ENCODE results near the gene CNN3. TPM values are rescaled to one million over a fixed set of nuclear protein-coding genes. Genes with fewer than 3 reads are reported as not detected.

Gene CNN3
- total and polyA plus RNA-seq, 4 donors: 43.9 to 87.4 (median 69.6) TPM

DNA sequence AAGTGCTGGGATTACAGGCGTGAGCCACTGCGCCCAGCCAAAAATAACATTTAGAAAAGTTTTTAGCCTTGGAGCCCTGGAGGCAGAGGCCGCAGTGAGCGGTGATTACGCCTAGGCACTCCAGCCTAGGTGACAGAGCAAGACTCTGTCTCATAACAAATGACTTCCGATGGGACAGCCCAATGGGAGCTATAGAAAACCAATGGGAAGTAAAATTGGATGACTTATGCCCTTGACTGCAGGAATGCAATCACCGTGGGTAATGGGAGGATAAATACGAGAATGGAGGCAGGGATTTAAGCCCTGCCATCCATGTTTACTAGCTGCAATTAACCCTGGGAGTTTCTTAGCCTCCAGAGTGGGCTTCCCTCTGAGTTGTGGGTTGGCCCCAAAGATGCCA is 37.0 kb upstream of the CNN3 start:
- H3K36me3 ChIP-seq (ENCODE audit: control insufficient read depth in 4 of 4, insufficient read depth in 3 of 4, low read depth in 1 of 4, low read length in 3 of 4): no peaks in the 10 kb centered on the region
- WGBS: 83% methylated on average over 8 of the region's 8 CpGs
- H3K9me3 ChIP-seq (ENCODE audit: control insufficient read depth in 4 of 4, low read length in 3 of 4): no peaks in the 10 kb centered on the region
- H3K4me3 ChIP-seq (ENCODE audit: low read depth in 1 of 3, low read length in 3 of 3): no peak overlapping the region
- H3K4me1 ChIP-seq (ENCODE audit: control insufficient read depth in 4 of 4, insufficient read depth in 4 of 4, low read length in 3 of 4): peaks cover 6 to 17% (median 11%) of the 10 kb centered on the region in 4 donors
- DNase-seq (ENCODE audit: low spot score): no peak
- no peak overlapping the region for H3K27ac ChIP-seq (ENCODE audit: low read depth in 1 of 2, low read length in 2 of 2)
- no peak for TF ChIP-seq YY1 (IDR thresholded peaks at IDR 0.05)
- TF ChIP-seq, protein P1, sequence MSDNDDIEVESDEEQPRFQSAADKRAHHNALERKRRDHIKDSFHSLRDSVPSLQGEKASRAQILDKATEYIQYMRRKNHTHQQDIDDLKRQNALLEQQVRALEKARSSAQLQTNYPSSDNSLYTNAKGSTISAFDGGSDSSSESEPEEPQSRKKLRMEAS (IDR thresholded peaks at IDR 0.05): no peak
- TF ChIP-seq NR2F2 (IDR thresholded peaks at IDR 0.05): no peak
- TF ChIP-seq RXRA (IDR thresholded peaks at IDR 0.05): no peak
- TF ChIP-seq FOXA1 (IDR thresholded peaks at IDR 0.05): no peak
- TF ChIP-seq JUND (IDR thresholded peaks at IDR 0.05): no peak
- no peak overlapping the region for H3K9ac ChIP-seq (ENCODE audit: low read depth in 1 of 2, low read length in 2 of 2)
- no peaks in the 10 kb centered on the region for H3K27me3 ChIP-seq (ENCODE audit: control insufficient read depth in 4 of 4, insufficient read depth in 4 of 4, low read length in 3 of 4)

DNA sequence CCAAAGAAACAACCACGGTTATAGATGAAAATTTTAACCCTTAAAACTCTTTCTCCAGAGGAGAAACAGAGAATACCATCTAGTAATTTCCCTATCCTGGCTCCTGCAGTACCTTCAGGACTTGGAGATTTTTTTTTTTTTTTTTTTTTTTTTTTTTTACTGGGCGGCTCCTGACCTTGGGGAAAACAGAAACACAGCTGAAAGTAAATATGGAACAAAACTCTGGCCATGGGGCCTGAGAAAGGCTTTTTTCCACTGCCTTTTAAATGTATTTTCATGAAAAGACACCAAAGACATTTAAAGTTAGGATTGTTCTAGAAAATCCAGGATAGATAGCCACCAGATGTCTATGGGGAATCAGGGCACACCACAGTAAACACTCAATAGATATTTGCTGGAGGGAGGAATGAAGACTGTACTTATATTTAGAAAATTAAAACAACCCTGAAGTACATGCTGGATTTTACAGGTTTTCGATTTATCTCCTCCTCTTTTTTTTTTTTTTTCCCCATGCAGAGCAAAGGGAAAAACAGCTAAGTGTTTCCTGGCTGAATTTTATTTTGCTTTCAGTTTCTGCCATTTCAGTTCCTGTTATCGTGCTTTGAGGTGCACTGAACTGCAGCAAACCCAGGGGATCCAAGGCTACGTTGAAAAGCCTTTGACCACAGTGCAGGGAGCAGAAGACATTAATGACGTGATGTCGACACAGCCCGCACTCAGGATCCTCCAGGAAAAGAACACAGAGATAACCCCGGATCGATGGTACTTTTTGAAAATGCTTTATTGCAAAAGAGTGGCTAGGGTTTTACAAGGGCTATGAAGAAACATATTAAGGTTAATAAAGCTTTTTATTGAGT is 35.7 kb upstream of the CNN3 start:
- H3K27me3 ChIP-seq (ENCODE audit: control insufficient read depth in 4 of 4, insufficient read depth in 4 of 4, low read length in 3 of 4): no peaks in the 10 kb centered on the region
- peak overlapping the region; percentile 43 to 93 for H3K9ac ChIP-seq (ENCODE audit: low read depth in 1 of 2, low read length in 2 of 2)
- no peaks in the 10 kb centered on the region for H3K9me3 ChIP-seq (ENCODE audit: control insufficient read depth in 4 of 4, low read length in 3 of 4)
- no peaks in the 10 kb centered on the region for H3K36me3 ChIP-seq (ENCODE audit: control insufficient read depth in 4 of 4, insufficient read depth in 3 of 4, low read depth in 1 of 4, low read length in 3 of 4)
- H3K27ac ChIP-seq (ENCODE audit: low read depth in 1 of 2, low read length in 2 of 2): peak overlapping the region; percentile 92 to 95
- peak; percentile 50 for DNase-seq (ENCODE audit: low spot score)
- 2% methylated on average over 10 of the region's 10 CpGs for WGBS
- peak; percentile 46 for TF ChIP-seq FOXA2 (IDR thresholded peaks at IDR 0.05)
- TF ChIP-seq HNF4G (IDR thresholded peaks at IDR 0.05): peak; percentile 91
- peak; percentile 93 for TF ChIP-seq YY1 (IDR thresholded peaks at IDR 0.05)
- TF ChIP-seq FOXA1 (IDR thresholded peaks at IDR 0.05): no peak
- TF ChIP-seq, protein P2, sequence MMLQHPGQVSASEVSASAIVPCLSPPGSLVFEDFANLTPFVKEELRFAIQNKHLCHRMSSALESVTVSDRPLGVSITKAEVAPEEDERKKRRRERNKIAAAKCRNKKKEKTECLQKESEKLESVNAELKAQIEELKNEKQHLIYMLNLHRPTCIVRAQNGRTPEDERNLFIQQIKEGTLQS (IDR thresholded peaks at IDR 0.05): peak; percentile 78
- TF ChIP-seq RAD21 (IDR thresholded peaks at IDR 0.05): peak; percentile 57 to 69
- TF ChIP-seq, protein P3, sequence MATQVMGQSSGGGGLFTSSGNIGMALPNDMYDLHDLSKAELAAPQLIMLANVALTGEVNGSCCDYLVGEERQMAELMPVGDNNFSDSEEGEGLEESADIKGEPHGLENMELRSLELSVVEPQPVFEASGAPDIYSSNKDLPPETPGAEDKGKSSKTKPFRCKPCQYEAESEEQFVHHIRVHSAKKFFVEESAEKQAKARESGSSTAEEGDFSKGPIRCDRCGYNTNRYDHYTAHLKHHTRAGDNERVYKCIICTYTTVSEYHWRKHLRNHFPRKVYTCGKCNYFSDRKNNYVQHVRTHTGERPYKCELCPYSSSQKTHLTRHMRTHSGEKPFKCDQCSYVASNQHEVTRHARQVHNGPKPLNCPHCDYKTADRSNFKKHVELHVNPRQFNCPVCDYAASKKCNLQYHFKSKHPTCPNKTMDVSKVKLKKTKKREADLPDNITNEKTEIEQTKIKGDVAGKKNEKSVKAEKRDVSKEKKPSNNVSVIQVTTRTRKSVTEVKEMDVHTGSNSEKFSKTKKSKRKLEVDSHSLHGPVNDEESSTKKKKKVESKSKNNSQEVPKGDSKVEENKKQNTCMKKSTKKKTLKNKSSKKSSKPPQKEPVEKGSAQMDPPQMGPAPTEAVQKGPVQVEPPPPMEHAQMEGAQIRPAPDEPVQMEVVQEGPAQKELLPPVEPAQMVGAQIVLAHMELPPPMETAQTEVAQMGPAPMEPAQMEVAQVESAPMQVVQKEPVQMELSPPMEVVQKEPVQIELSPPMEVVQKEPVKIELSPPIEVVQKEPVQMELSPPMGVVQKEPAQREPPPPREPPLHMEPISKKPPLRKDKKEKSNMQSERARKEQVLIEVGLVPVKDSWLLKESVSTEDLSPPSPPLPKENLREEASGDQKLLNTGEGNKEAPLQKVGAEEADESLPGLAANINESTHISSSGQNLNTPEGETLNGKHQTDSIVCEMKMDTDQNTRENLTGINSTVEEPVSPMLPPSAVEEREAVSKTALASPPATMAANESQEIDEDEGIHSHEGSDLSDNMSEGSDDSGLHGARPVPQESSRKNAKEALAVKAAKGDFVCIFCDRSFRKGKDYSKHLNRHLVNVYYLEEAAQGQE (IDR thresholded peaks at IDR 0.05): peak; percentile 63
- peak; percentile 96 for TF ChIP-seq SP1 (IDR thresholded peaks at IDR 0.05)
- peak; percentile 96 to 97 for TF ChIP-seq RXRA (IDR thresholded peaks at IDR 0.05)
- TF ChIP-seq, protein P4, sequence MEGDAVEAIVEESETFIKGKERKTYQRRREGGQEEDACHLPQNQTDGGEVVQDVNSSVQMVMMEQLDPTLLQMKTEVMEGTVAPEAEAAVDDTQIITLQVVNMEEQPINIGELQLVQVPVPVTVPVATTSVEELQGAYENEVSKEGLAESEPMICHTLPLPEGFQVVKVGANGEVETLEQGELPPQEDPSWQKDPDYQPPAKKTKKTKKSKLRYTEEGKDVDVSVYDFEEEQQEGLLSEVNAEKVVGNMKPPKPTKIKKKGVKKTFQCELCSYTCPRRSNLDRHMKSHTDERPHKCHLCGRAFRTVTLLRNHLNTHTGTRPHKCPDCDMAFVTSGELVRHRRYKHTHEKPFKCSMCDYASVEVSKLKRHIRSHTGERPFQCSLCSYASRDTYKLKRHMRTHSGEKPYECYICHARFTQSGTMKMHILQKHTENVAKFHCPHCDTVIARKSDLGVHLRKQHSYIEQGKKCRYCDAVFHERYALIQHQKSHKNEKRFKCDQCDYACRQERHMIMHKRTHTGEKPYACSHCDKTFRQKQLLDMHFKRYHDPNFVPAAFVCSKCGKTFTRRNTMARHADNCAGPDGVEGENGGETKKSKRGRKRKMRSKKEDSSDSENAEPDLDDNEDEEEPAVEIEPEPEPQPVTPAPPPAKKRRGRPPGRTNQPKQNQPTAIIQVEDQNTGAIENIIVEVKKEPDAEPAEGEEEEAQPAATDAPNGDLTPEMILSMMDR (IDR thresholded peaks at IDR 0.05; ENCODE audit: low read depth, low read length, missing input control): no peak
- TF ChIP-seq EGR1 (IDR thresholded peaks at IDR 0.05; ENCODE audit: low read depth in 2 of 2): peak in 1 of 2 donors; percentile 70
- TF ChIP-seq JUND (IDR thresholded peaks at IDR 0.05): peak; percentile 84 to 95
- TF ChIP-seq TAF1 (conservative IDR thresholded peaks at IDR 0.05): peak; percentile 67
- peak; percentile 97 for TF ChIP-seq HNF4A (conservative IDR thresholded peaks at IDR 0.05)
- TF ChIP-seq, protein P1 (IDR thresholded peaks at IDR 0.05): peak; percentile 76
- peak; percentile 61 for TF ChIP-seq NR2F2 (IDR thresholded peaks at IDR 0.05)
- TF ChIP-seq, protein P5, sequence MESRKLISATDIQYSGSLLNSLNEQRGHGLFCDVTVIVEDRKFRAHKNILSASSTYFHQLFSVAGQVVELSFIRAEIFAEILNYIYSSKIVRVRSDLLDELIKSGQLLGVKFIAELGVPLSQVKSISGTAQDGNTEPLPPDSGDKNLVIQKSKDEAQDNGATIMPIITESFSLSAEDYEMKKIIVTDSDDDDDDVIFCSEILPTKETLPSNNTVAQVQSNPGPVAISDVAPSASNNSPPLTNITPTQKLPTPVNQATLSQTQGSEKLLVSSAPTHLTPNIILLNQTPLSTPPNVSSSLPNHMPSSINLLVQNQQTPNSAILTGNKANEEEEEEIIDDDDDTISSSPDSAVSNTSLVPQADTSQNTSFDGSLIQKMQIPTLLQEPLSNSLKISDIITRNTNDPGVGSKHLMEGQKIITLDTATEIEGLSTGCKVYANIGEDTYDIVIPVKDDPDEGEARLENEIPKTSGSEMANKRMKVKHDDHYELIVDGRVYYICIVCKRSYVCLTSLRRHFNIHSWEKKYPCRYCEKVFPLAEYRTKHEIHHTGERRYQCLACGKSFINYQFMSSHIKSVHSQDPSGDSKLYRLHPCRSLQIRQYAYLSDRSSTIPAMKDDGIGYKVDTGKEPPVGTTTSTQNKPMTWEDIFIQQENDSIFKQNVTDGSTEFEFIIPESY (IDR thresholded peaks at IDR 0.05): peak; percentile 83
- TF ChIP-seq GABPA (IDR thresholded peaks at IDR 0.05 in 1 of 2, conservative IDR thresholded peaks at IDR 0.05 in 1 of 2): peak in 1 of 2 donors; percentile 33
- peak overlapping the region; percentile 29 to 61 (median 46) for H3K4me3 ChIP-seq (ENCODE audit: low read depth in 1 of 3, low read length in 3 of 3)
- peaks cover 6 to 17% (median 12%) of the 10 kb centered on the region in 4 donors for H3K4me1 ChIP-seq (ENCODE audit: control insufficient read depth in 4 of 4, insufficient read depth in 4 of 4, low read length in 3 of 4)

Measured in liver (tissue), 9 donors.